Measurements from ENCODE around the gene ATG10. TPM values are rescaled to one million over a fixed set of nuclear protein-coding genes. Genes with fewer than 3 reads are reported as not detected.

ATG10 gene
- total and polyA plus RNA-seq, 2 experiments from 2014 or later, result 12.5 to 17.7 TPM

- peak overlapping the region; percentile 17; the same call in 1 of the 2 replicates for H3K4me3 ChIP-seq
Observed at GRCh38 chr5:82275216-82275664, 303.4 kb downstream of the ATG10 start.

More at GRCh38 chr5:82275216-82275664, 303.4 kb downstream of the ATG10 start:
- H3F3A ChIP-seq (replicated peaks; ENCODE audit: low read depth), result peaks cover 27% of the 10 kb centered on the region
- peak overlapping the region; percentile 92 for H3K27ac ChIP-seq (ENCODE audit: low read depth)
- ATAC-seq (no peak), DNase-seq (ENCODE audit: low spot score) (no peak)
- Mint-ChIP-seq H3K4me1 (peaks cover 58% of the 10 kb centered on the region), H3K36me3 (ENCODE audit: low read depth) (peaks cover 60% of the 10 kb centered on the region), H3K27ac (peak overlapping the region; percentile 43), H3K27me3 (ENCODE audit: insufficient read depth, low read depth, poor library complexity) (peaks cover 26% of the 10 kb centered on the region), H3K9me3 (no peaks in the 10 kb centered on the region), H3K4me3 (peak overlapping the region; percentile 44; the same call in 2 of the 3 replicates)
- H3K4me2 ChIP-seq, result no peak overlapping the region
- H3K36me3 ChIP-seq (ENCODE audit: insufficient read depth), result peaks cover 29% of the 10 kb centered on the region
- no peaks in the 10 kb centered on the region for H3K27me3 ChIP-seq (ENCODE audit: insufficient read depth)
- no peaks in the 10 kb centered on the region; the same call in none of the 2 replicates for H4K20me1 ChIP-seq (replicated peaks; ENCODE audit: insufficient read depth)
- H2AFZ ChIP-seq, result no peak overlapping the region
- TF ChIP-seq CTCF (conservative IDR thresholded peaks at IDR 0.05; ENCODE audit: low read depth in 2 of 2), result no peak
- TF ChIP-seq ETS1 (IDR thresholded peaks at IDR 0.05), result no peak
- TF ChIP-seq JUNB (IDR thresholded peaks at IDR 0.05; ENCODE audit: unreplicated experiment), result no peak
- no peak for TF ChIP-seq ZNF462 (CRISPR knock-in tag; IDR thresholded peaks at IDR 0.05)
- TF ChIP-seq ZNF114 (CRISPR knock-in tag; IDR thresholded peaks at IDR 0.05), result no peak
- no peak for TF ChIP-seq POLR2AphosphoS5 (IDR thresholded peaks at IDR 0.05; ENCODE audit: low read depth)
- no peak for TF ChIP-seq EZH2phosphoT487 (IDR thresholded peaks at IDR 0.05; ENCODE audit: unreplicated experiment)
- no peak for TF ChIP-seq REST (IDR thresholded peaks at IDR 0.05; ENCODE audit: unreplicated experiment)
- TF ChIP-seq EZH2 (IDR thresholded peaks at IDR 0.05; ENCODE audit: low read depth, unreplicated experiment), result no peak
- no peak for TF ChIP-seq ZNF331 (CRISPR knock-in tag; IDR thresholded peaks at IDR 0.05; ENCODE audit: low read depth)
- no peak for TF ChIP-seq CREB1 (CRISPR knock-in tag; IDR thresholded peaks at IDR 0.05; ENCODE audit: low read depth)
- no peak for TF ChIP-seq NANOG (IDR thresholded peaks at IDR 0.05; ENCODE audit: borderline replicate concordance)
- no peak for TF ChIP-seq STAT1 (IDR thresholded peaks at IDR 0.05; ENCODE audit: unreplicated experiment)
- peaks cover 41% of the 10 kb centered on the region for H3K4me1 ChIP-seq (ENCODE audit: insufficient read depth)
- H3K79me2 ChIP-seq (replicated peaks; ENCODE audit: insufficient read depth), result peaks cover 22% of the 10 kb centered on the region
- H3K9me2 ChIP-seq (ENCODE audit: insufficient read depth), result no peaks in the 10 kb centered on the region
